Hematopoietic multipotent progenitor cell treated with erythropoietin and hydrocortisone succinate and interleukin-3 and kit ligand, for 4 days (in vitro differentiated cells): Measurements from ENCODE around the gene STKLD1.

Source experiments
- DNase-seq: peaks from one replicate; pipeline ENCODE4 v3.0.0-alpha.2; 2015

STKLD1 gene

GRCh38 chr9:133346021-133346785 is 30.0 kb upstream of the STKLD1 start:
- no peak for DNase-seq

- DNase-seq: peak; percentile 73
Observed at GRCh38 chr9:133347515-133347984, 28.6 kb upstream of the STKLD1 start.

- peak; percentile 98 for DNase-seq
Observed at GRCh38 chr9:133347985-133348717, 28.0 kb upstream of the STKLD1 start, which contains the start of the genes MED22 and RPL7A. Gene MED22 (minus strand): TSS chr9:133348131. CDS start chr9:133346662, 1,469 bp downstream. Gene RPL7A (plus strand): TSS chr9:133348218. CDS start chr9:133348244, 26 bp downstream.

GRCh38 chr9:133348718-133349573 is 27.2 kb upstream of the STKLD1 start:
- DNase-seq: no peak

GRCh38 chr9:133349965-133350616 is 26.1 kb upstream of the STKLD1 start:
- DNase-seq: no peak

GRCh38 chr9:133351526-133351907 is 24.6 kb upstream of the STKLD1 start:
- no peak for DNase-seq

- DNase-seq: peak; percentile 91
Observed at GRCh38 chr9:133351908-133352634, 24.1 kb upstream of the STKLD1 start.

GRCh38 chr9:133352635-133353340 is 23.4 kb upstream of the STKLD1 start:
- peak; percentile 24 for DNase-seq

- DNase-seq: peak; percentile 25
Observed at GRCh38 chr9:133353548-133353947, 22.6 kb upstream of the STKLD1 start.

- DNase-seq: no peak
Observed at GRCh38 chr9:133354766-133355165, 21.4 kb upstream of the STKLD1 start.

- peak; percentile 56 for DNase-seq
Observed at GRCh38 chr9:133355881-133356357, 20.2 kb upstream of the STKLD1 start.

- peak; percentile 96 for DNase-seq
Observed at GRCh38 chr9:133356391-133357091, 19.6 kb upstream of the STKLD1 start, which contains the start of the genes SURF1 and SURF2. Gene SURF1 (minus strand): TSS chr9:133356487. CDS start chr9:133356453, 34 bp downstream. Gene SURF2 (plus strand): TSS chr9:133356550. CDS start chr9:133356593, 43 bp downstream.

GRCh38 chr9:133357656-133358055 is 18.5 kb upstream of the STKLD1 start:
- no peak for DNase-seq

GRCh38 chr9:133359399-133360175 is 16.6 kb upstream of the STKLD1 start:
- peak; percentile 74 for DNase-seq

- no peak for DNase-seq
Observed at GRCh38 chr9:133360400-133361393, 15.5 kb upstream of the STKLD1 start.

- no peak for DNase-seq
Observed at GRCh38 chr9:133361507-133362092, 14.6 kb upstream of the STKLD1 start.

GRCh38 chr9:133362359-133363044 is 13.7 kb upstream of the STKLD1 start:
- peak; percentile 36 for DNase-seq
